Raji (cell line): ENCODE measurements around the gene ERC2.

Experiments used
- POLR2A ChIP-seq: IDR thresholded peaks from 2 replicates; pipeline ENCODE4 v1.6.1; 2011; ENCODE audit warnings: low read depth, low read length, control low read depth; ENCODE audit not compliant: insufficient read depth

ERC2 gene

GRCh38 chr3:55966566-55966965 lies 501.7 kb downstream of the ERC2 start:
- TF ChIP-seq POLR2A, result no peak

- TF ChIP-seq POLR2A, result no peak
Observed at GRCh38 chr3:55965776-55966175, 502.5 kb downstream of the ERC2 start.

DNA sequence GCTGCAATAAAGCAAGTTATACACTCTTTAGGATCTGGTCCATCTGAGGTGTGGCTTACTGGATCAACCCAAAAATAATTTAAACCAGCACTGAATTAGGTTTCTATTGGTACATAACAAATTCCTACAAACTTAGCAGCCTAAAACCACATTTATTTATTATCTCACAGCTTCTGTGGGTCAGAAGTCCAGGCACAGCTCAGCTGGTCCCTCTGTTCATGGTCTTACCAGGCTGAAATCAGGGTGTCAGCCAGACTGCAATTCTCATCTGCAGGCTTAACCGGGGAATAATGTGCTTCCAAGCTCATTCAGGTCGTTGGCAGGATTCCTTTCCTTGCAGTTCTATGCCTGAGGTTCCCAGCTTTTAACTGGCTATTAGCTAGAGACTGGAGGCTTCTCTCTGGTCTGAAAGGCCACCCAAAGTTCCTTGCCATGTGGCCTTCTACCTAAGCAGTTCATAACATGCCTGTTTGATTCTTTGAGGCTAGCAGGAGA lies 503.7 kb downstream of the ERC2 start:
- no peak for TF ChIP-seq POLR2A

DNA sequence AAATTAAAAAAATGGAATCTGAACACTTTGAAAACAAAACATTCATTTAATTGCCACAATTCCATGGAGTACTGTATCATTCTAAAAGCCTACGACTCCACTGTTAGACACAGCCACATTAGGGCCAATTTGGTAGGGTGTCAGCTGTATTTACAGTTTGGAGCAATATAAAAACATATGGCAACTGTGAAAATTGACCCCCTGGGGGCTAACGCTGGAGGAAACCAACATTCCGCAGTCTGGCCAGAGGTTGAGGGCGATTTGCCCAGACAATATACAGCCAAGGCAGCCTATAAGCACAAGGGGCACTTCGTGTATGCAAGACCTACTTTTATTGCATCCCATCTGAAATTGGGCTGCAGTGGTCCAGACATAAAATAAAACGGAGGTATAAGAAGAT lies 504.7 kb downstream of the ERC2 start:
- no peak for TF ChIP-seq POLR2A

DNA sequence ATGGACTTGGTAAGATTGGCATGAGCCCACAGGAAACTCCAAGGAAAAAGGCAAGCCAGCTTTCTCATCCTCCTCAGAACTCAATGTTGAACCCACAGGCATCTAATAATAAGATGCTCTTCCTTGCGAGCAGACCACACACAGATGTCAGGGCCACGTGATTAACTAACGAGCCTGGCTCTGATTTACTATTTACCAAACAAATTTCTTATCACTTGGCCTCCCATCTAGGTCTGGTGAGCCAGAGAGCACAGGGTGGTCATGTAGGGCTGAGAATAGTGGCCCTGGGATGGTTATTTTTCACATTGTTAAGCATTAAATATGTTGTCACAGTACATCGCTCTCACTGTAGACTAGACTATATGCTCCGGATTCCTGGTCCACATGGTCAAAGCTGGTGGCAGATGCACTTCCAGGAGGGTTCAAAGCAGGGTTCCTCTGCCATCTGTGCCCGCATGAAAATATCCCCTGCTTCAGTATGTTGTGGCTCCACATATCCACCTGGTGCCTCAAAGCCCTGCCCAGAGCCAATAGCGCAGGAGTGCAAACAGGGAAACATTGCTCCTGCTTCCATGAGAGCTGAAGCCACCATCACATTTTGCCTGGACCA lies 508.7 kb downstream of the ERC2 start:
- no peak for TF ChIP-seq POLR2A

- TF ChIP-seq POLR2A, result no peak
Observed at GRCh38 chr3:55958605-55959004, 509.7 kb downstream of the ERC2 start.

- TF ChIP-seq POLR2A, result no peak
Observed at GRCh38 chr3:55955891-55956477, 512.3 kb downstream of the ERC2 start.

GRCh38 chr3:55951388-55951787 lies 516.9 kb downstream of the ERC2 start:
- no peak for TF ChIP-seq POLR2A

DNA sequence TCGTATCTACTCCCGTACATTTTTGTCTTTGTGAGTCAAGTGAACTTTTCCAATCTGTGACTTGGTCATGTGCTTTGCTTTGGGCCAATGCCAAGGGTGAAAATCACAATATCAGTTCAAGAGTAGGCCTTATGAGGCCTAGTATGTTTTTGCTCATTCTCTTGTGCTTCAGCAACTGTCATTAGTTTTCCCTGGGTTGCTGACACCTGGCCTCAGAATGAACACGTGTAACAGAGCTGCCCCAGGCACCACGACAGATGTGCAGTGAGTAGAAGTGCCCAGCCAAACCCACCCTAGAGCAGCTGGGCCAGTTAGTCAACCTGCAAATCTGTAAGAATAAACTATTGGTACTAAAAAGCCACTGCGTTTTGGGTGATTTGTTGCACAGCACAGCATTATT lies 520.9 kb downstream of the ERC2 start:
- no peak for TF ChIP-seq POLR2A

DNA sequence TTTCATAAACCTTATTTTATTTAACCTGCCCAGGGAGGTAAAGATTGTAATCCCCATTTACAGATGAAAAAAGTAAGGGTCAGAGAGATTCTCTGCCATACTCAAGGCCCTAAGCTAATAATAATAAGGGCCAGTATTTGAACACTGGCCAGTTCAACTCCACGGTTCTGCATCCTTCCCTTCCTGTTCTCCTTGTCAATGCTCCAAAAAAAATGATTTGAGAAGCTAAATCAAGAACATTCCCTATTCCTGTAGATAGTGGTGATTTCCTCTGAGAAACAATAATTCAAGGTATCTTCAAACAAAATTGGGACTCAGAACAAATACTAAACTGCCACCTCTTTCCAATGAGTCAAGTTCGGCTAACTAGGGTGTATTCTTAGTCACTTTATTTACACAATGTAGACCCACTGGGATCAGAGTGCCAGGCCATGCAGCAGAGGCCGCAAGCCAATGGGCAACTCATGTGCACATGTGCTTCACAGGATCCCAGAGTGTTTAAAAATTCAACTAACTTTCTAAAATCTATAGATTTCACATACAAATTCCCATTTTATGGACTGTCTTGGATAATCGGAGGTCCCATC lies 521.6 kb downstream of the ERC2 start:
- no peak for TF ChIP-seq POLR2A

- no peak for TF ChIP-seq POLR2A
Observed at GRCh38 chr3:55942868-55943267, 525.4 kb downstream of the ERC2 start.

- TF ChIP-seq POLR2A, result no peak
Observed at GRCh38 chr3:55939287-55939686, 529.0 kb downstream of the ERC2 start.

- TF ChIP-seq POLR2A, result no peak
Observed at GRCh38 chr3:55937301-55937700, 531.0 kb downstream of the ERC2 start.

- no peak for TF ChIP-seq POLR2A
Observed at GRCh38 chr3:55936549-55937052, 531.7 kb downstream of the ERC2 start.

DNA sequence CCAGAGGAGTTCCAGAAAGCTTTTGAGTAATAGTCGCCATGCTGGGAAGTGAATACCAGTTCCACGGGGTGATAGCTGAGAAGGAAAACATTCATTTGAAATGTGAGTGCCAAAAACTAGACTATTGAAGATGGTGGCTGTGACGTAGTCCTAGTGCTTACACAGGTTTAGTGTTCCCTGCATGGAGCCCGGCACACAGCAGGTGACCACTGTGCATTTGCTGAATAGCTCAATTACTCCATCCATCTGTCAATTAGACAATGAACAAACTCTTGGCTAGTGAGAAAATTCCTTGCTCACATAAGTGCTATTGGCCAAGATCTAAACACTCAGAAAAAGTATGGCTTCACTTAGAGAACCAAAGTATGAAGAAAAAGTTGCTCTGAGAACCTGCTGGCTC lies 533.0 kb downstream of the ERC2 start:
- TF ChIP-seq POLR2A, result no peak

DNA sequence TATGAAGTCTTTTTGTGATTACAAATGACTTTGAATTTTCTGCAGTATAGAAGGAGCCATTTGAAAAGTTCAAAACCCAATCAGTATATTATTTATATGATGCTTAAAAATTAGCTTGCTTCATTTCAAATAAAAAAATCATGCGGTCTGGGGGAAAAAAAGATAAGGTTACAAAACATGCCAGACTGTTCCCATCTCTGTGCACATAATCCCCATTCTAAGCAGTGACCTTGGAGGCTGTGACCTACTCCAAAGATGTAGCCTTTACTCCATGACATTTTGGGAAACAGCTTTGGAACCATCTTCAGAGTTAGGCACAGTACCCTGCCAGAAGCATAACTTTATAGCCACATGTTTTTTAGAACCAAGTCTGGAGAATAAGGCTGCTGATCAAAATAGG lies 533.5 kb downstream of the ERC2 start:
- no peak for TF ChIP-seq POLR2A
